ENCODE data around the gene C1S.

GRCh38 chr12:7042842-7043241 lies 17.7 kb upstream of the C1S start:
- TF ChIP-seq CTCF (IDR thresholded peaks at IDR 0.05 in 4 of 5, conservative IDR thresholded peaks at IDR 0.05 in 1 of 5): peak in 4 of 5 experiments; percentile 22 to 46 (median 30)
- no peak for TF ChIP-seq POLR2A (IDR thresholded peaks at IDR 0.05)

All from gastrocnemius medialis (tissue), 4 donors.